Measurements from ENCODE around the gene AMN1.

GRCh38 chr12:31728917-31729640 lies at the start of gene AMN1:
- TF ChIP-seq POLR2AphosphoS5 (IDR thresholded peaks at IDR 0.05) (peak; percentile 83 to 93 (median 91)), POLR2A (IDR thresholded peaks at IDR 0.05) (peak; percentile 81), EP300 (IDR thresholded peaks at IDR 0.05; ENCODE audit: low read depth) (no peak)

Data from transverse colon (tissue), 3 donors.